Prostate gland (tissue), 2 donors: ENCODE results near the gene KCNG1. TPM values are rescaled to one million over a fixed set of nuclear protein-coding genes. Genes with fewer than 3 reads are reported as not detected.

Source experiments
- DNase-seq: peaks from one replicate; pipeline ENCODE4 v3.0.0-alpha.2; 2019; ENCODE audit warnings: low spot score
- H3K27ac ChIP-seq, 2 donors: fragments of 200-600 bp; sonication (generic); 2 replicates each; pipeline ENCODE4 v1.5.1; 2017 to 2019
- H3K27me3 ChIP-seq: fragments of 200-600 bp; sonication (generic); replicated peaks from 2 replicates; pipeline ENCODE4 v1.5.1; 2019; ENCODE audit not compliant: insufficient read depth
- H3K36me3 ChIP-seq, 2 donors: fragments of 200-600 bp; sonication (generic); 1 replicate in 1 of 2; 2 replicates in 1 of 2; pipeline versions ENCODE4 v1.5.1 to v1.8.1; 2017 to 2019
- H3K4me1 ChIP-seq: fragments of 200-600 bp; sonication (generic); replicated peaks from 2 replicates; pipeline ENCODE4 v1.5.1; 2019
- H3K4me3 ChIP-seq, 2 donors: fragments of 200-600 bp; sonication (generic); 2 replicates each; pipeline ENCODE4 v1.5.1; 2017 to 2019
- H3K9me3 ChIP-seq: fragments of 200-600 bp; sonication (generic); 2 replicates; pipeline ENCODE4 v1.5.1; 2017
- POLR2A ChIP-seq: fragments of 450-650 bp; IDR thresholded peaks from one replicate; pipeline ENCODE4 v1.6.1; 2016; ENCODE audit warnings: antibody characterized with exemption, mild to moderate bottlenecking
- POLR2AphosphoS5 ChIP-seq: sonication (generic); formaldehyde crosslinking; IDR thresholded peaks from one replicate; pipeline ENCODE4 v1.6.1; 2017; ENCODE audit warnings: antibody characterized with exemption
- WGBS: methylation state at CpG from one replicate; pipeline ENCODE4 v1.1.5; 2018; 5-methylcytosine and 5-hydroxymethylcytosine counted together
- intact Hi-C: fragments of 100-400 bp; cut with DNase I; formaldehyde crosslinking; loops from one replicate; pipeline ENCODE4 v1.14.2; 2022
- total RNA-seq, 2 donors: library from RNA; depleted of rRNA; stranded (reverse); fragments of >200 nt; gene quantifications; one replicate each; pipeline ENCODE4 v1.1.0, GENCODE V29; 2016
- TF ChIP-seq, protein P1 (sequence below), 4 experiments: fragments of 200-600 bp in 2 of 4; fragments of 450-650 bp in 2 of 4; sonication (generic) in 2 of 4; IDR thresholded peaks; 1 replicate in 3 of 4; 2 replicates in 1 of 4; pipeline ENCODE4 v1.5.1; 2016 to 2019; ENCODE audit warnings: antibody characterized with exemption in 4 of 4, mild to moderate bottlenecking in 2 of 4, moderate library complexity in 2 of 4

The KCNG1 gene
- total RNA-seq, 2 donors from 2014 or later = 6.8 to 57.9 TPM

DNA sequence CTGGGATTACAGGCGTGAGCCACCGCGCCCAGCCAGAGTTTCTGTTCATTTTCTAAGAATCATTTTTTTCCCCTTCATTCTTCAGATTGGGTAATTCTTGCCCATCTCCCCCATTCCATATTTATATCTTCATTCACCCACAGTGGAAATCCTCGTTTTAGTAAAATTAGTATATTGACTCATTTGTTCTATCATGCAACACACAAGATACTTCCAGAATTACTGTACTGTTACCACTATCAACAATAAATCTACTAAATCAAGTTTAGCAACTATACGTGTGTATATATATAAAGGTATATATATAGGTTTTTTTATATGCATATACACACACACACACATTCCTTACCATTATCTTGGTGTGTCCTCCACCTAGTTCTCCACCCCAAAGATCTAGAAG is 41.2 kb upstream of the KCNG1 start:
- intact Hi-C loops = no loop called here
- Histone ChIP-seq H3K27me3 (no peaks in the 10 kb centered on the region), H3K36me3 (no peaks in the 10 kb centered on the region), H3K4me1 (no peaks in the 10 kb centered on the region), H3K4me3 (no peak overlapping the region), H3K27ac (no peak overlapping the region), H3K9me3 (no peaks in the 10 kb centered on the region)
- 75% methylated on average over 5 of the region's 5 CpGs for WGBS
- no peak for DNase-seq
- no peak for TF ChIP-seq POLR2AphosphoS5

DNA sequence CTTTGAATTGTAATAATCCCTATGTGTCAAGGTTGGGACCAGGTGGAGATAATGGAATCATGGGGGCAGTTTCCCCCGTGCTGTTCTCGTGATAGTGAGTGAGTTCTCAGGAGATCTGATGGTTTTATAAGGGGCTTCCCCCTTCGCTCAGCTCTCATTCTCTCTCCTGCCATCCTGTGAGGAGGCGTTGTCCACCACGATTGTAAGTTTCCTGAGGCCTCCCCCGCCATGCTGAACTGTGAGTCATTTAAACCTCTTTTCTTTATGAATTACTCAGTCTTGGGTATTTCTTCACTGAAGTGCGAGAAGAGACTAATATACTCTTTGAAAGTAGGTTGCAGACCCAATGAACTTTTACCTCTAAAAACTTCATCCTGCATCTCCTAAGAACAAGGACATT is 39.2 kb upstream of the KCNG1 start:
- intact Hi-C loops = no loop called here
- Histone ChIP-seq H3K27ac (no peak overlapping the region), H3K9me3 (no peaks in the 10 kb centered on the region), H3K4me3 (no peak overlapping the region), H3K4me1 (no peaks in the 10 kb centered on the region), H3K27me3 (peaks cover 2% of the 10 kb centered on the region), H3K36me3 (no peaks in the 10 kb centered on the region)
- no peak for TF ChIP-seq POLR2A
- no peak for TF ChIP-seq POLR2AphosphoS5
- TF ChIP-seq, protein P1, sequence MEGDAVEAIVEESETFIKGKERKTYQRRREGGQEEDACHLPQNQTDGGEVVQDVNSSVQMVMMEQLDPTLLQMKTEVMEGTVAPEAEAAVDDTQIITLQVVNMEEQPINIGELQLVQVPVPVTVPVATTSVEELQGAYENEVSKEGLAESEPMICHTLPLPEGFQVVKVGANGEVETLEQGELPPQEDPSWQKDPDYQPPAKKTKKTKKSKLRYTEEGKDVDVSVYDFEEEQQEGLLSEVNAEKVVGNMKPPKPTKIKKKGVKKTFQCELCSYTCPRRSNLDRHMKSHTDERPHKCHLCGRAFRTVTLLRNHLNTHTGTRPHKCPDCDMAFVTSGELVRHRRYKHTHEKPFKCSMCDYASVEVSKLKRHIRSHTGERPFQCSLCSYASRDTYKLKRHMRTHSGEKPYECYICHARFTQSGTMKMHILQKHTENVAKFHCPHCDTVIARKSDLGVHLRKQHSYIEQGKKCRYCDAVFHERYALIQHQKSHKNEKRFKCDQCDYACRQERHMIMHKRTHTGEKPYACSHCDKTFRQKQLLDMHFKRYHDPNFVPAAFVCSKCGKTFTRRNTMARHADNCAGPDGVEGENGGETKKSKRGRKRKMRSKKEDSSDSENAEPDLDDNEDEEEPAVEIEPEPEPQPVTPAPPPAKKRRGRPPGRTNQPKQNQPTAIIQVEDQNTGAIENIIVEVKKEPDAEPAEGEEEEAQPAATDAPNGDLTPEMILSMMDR (IDR thresholded peaks at IDR 0.05) = no peak
- DNase-seq = no peak
- 62% methylated on average over 7 of the region's 7 CpGs for WGBS

DNA sequence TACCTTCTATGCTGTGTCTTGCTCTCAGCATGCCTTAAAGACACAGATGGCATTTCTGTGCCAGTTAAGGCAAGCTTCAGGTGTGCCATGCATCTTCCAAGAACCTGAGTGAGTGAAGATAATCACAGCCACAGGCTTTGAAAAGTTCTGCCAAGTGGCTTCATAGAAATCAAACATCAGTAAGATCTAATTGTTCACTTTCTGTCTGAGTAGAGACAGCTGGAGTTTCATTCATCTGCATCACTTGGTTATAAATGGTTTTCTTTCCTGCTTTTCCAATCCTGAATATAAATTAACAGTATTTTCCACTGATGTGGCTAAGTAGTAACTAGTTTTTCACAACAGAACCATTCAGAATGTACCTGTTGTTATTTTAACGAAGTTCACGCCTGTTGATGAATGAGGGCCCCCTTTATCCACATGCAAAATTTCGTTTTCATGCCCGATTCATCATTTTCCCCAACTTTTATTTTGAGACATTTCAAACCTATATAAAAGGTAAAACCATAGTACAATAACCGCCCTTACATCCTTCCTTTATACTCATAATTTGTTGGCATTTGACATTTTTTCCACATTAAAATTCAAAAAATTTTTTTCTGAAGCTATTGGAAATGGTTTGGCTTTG is 38.6 kb upstream of the KCNG1 start:
- DNase-seq = no peak
- no peak for TF ChIP-seq POLR2AphosphoS5
- Histone ChIP-seq H3K9me3 (no peaks in the 10 kb centered on the region), H3K36me3 (no peaks in the 10 kb centered on the region), H3K27me3 (peaks cover 2% of the 10 kb centered on the region), H3K27ac (no peak overlapping the region), H3K4me1 (no peaks in the 10 kb centered on the region), H3K4me3 (no peak overlapping the region)
- intact Hi-C loops = no loop called here
- 86% methylated on average over 5 of the region's 5 CpGs for WGBS

DNA sequence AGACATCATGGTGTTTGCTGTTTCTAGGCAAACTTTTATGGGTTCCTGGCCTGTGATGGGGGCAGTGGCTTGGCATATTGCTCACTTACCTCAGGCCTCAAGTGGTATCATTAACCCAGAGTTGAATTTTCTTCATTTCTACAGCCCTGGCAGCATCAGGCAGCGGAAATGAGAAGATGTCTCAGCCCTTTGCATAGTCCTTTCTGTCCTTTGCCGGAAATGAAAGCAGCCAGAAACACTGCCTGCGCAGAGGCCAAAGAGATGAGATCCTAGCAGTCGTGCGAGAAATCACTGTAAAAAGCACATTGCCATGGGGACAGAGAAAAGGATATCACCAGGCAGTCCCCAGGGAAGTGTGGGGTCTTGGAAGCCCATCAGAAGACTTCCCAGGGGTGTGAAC is 37.4 kb upstream of the KCNG1 start:
- no peak overlapping the region for H3K4me3 ChIP-seq
- DNase-seq = no peak
- TF ChIP-seq POLR2AphosphoS5 (no peak), POLR2A (no peak)
- TF ChIP-seq, protein P1 (IDR thresholded peaks at IDR 0.05) = no peak
- H3K9me3 ChIP-seq = no peaks in the 10 kb centered on the region
- 94% methylated on average over 5 of the region's 5 CpGs for WGBS
- intact Hi-C loops = no loop called here
- H3K36me3 ChIP-seq = no peaks in the 10 kb centered on the region
- no peaks in the 10 kb centered on the region for H3K4me1 ChIP-seq
- H3K27me3 ChIP-seq = peaks cover 2% of the 10 kb centered on the region
- H3K27ac ChIP-seq = no peak overlapping the region

DNA sequence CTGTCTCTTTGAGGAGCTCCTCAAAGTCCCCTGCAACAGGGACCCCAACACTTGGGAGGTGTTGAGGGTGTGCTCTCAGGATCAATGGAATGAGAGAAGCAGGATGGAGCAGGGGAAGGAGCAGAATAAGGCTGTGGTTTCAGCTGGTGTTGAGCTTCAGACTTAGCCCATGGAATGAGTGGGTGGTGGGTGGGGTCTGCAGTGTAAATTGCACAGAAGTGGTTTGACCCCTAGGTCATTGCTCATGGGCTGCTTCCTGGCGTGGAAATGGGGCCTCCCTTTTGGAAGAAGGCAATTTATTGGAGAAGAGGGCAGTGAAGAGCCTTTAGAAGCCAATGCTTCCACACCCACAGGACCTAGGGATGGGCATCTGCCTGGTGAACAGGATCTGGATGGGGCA is 37.0 kb upstream of the KCNG1 start:
- no peak overlapping the region for H3K27ac ChIP-seq
- H3K36me3 ChIP-seq = no peaks in the 10 kb centered on the region
- TF ChIP-seq POLR2AphosphoS5 = no peak
- TF ChIP-seq, protein P1 (IDR thresholded peaks at IDR 0.05) = no peak
- no peak for TF ChIP-seq POLR2A
- WGBS = 87% methylated on average over 1 of the region's 1 CpG
- DNase-seq = no peak
- intact Hi-C loops = no loop called here
- no peaks in the 10 kb centered on the region for H3K4me1 ChIP-seq
- peaks cover 2% of the 10 kb centered on the region for H3K27me3 ChIP-seq
- H3K9me3 ChIP-seq = no peaks in the 10 kb centered on the region
- no peak overlapping the region for H3K4me3 ChIP-seq

DNA sequence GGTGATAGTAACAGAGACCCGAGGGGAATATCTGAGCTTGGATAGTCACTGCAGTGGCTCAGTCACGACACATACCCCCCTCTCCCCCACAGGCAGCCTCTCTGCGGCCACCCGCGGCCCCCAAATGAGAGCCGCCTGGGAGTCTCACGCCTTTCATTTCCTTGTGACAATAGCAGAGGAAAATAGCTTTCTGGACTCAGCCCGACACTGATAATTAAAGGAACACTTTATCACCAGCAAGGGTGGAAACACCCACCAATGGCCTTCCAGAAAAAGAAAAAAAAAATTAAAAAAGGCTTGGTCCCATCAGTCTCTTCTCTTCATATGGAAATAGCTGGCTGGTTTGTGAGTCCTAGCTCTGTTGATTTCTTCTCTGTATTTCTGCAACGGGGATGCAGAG is 35.1 kb upstream of the KCNG1 start:
- Histone ChIP-seq H3K27ac (no peak overlapping the region), H3K36me3 (no peaks in the 10 kb centered on the region), H3K27me3 (peaks cover 2% of the 10 kb centered on the region), H3K4me1 (no peaks in the 10 kb centered on the region), H3K4me3 (no peak overlapping the region), H3K9me3 (no peaks in the 10 kb centered on the region)
- no peak for DNase-seq
- TF ChIP-seq, protein P1 (IDR thresholded peaks at IDR 0.05) = no peak
- no peak for TF ChIP-seq POLR2A
- 29% methylated on average over 9 of the region's 9 CpGs for WGBS
- intact Hi-C loops = no loop called here
